Measurements from ENCODE around the gene PTPRU.

PTPRU gene

DNA sequence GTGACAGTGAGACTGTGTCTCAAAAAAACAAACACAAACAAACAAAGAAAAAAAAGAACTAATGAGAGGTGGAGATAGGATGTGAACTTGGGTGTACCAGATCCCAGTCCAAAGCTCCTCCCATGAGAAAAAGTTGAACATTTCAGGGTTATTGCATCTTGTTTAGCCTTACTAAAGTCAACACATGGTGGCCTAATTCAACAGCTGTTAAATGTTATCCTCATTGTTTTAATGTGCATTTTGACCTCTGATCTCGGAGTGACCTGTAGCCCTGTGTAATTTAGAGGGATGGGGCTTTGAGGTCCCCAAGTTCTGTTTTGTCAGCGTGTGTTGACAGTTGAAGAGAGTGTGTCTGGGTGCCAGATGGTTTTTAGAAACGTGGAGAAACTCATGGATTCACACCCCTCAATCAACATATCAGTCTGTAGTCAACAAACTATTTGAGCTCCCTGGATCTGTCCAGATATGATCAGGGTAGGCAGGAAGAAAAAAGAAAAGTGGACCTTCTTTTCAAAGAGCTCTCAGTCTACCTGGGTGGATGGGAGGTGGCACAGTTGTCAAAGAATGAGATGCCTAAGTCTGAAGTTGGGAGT, 34.7 kb downstream of the PTPRU start:
- no peak for DNase-seq

DNA sequence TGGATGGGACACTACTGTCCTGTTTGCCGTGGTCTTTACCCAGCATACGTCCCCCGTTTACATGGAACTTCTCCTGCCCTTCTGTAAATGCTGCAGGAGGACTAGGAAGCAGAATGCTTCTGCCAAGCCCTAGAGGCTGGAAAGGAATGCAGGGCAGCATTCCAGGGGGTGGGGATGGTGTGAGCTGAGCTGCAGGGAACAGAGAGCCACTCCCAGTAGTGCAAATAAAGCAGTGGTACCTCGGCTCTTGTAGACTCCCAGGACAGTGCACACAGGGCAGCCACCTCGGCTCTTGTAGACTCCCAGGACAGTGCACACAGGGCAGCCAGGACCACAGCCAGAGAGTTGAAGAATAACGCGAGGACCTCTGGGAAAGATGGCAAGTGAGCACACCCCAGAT, 35.4 kb downstream of the PTPRU start:
- no peak for DNase-seq

DNA sequence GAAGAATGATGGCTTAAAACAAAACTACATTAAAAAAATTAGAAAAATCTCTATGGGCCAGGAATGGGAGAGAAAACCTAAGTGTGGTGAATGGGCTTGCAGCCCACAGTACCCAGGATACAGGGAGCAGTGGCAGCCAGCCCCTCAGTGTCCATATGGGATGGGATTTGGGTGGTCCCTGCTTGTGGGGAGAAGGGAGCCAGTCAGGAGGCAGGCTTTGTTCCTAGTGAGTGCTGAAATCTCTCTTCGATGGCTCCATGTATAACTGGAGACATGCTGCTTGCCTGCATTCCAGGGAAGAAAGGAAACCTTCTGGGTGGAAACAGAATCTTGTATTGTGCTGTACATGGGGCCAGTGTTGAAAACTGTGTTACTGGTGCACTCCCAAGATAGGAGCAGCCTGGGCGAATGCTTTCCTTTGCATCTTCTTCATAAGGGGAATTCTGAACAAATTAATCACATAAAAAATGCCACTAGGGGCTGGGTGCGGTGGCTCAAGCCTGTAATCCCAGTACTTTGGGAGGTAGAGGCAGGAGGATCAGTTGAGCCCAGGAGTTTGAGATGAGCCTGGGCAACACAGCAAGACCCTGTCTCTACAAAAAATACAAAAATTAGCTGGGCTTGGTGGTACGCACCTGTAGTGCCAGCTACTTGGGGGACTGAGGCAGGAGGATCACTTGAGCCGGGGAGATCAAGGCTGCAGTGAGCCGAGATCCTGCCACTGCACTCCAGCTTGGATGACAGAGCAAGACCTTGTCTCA, 36.0 kb downstream of the PTPRU start:
- DNase-seq: no peak

DNA sequence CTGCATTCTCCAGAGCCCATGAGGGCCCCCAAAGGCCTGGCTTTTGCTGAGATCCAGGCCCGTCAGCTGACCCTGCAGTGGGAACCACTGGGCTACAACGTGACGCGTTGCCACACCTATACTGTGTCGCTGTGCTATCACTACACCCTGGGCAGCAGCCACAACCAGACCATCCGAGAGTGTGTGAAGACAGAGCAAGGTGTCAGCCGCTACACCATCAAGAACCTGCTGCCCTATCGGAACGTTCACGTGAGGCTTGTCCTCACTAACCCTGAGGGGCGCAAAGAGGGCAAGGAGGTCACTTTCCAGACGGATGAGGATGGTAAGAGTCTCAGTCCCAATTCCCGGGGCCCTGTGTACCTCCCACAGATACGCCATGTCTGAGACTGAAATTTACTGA, 39.1 kb downstream of the PTPRU start:
- no peak for DNase-seq

DNA sequence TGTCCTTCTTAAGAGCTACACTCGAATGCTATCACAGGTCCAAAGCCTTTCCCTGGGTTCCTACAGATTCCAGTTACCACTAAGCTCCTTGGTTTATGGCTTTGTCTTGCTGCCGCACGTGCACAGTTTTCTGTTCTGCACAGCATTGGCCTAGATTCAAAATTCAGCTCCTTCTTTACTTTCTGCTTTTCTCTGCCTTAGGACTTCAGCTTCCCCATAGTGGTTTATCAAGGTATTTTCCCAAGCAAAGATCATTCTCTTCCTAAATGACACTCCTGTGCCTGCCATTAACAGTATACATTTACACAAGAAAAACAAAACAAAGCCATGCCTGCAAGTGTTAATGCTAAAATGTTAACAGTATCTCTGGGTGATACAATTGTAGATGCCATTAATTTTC, 41.8 kb downstream of the PTPRU start:
- DNase-seq: no peak

DNA sequence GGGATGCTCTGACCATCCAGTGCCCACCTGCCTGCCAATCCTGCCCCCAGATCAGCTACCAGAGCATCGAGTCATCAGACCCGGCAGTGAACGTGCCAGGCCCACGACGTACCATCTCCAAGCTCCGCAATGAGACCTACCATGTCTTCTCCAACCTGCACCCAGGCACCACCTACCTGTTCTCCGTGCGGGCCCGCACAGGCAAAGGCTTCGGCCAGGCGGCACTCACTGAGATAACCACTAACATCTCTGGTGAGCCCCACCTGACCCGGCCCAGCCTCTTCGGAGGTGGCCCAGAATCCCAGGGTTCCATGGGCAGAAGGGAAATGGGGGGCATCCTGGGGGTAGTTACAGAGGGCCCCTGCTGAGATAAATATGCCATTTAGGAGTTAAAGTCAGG, 43.1 kb downstream of the PTPRU start:
- DNase-seq: no peak

DNA sequence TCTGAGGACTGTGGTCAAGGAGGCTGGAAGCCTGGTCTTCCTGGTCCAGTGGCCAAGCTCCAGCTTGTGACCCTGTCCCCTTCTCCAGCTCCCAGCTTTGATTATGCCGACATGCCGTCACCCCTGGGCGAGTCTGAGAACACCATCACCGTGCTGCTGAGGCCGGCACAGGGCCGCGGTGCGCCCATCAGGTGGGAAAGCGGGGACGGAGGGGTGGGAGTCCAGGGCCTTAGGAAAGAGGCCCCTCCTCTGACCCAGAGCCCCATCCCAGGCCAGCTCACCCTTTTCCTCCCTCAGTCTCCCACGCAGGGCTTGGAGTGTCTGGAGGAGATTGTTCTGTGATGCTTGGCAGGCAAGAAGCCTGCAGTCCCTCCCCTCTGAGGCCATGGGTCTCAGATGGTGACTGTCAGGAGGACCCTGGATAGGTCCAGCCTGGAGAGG, 43.6 kb downstream of the PTPRU start:
- DNase-seq: no peak

DNA sequence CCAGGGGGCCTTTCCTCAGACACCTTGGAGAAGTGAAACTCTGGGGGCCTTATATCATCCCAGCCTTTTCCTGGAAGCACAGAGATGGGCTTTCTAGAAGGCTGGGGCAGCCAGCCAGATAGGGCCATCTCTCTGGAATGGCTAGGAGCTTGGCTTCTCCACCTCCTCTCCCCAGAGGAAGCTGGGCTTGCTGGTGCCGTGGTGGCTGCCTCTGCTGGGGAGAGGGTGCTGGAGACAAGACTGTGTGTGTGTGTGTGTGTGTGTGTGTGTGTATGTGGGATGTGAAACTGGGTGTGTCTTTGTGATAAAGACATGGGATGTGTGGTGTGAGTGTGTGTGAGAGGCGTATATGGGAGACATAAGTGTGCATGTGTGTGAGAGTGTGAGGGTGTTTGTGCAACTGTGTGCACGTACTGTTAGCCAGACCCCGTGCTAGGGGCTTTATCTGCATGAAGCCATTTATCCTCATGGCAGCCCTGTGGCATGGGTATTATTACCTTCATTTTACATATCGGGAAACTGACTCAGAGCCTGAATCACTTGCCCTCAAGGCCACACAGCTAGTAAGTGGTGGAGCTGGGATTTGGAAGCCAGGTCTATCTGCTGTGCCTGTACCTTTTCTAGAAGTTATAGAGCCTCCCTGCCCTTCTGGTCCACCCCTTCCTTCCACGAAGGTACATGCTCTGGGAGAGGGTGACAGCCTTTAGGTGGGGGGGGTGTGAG, 44.2 kb downstream of the PTPRU start:
- DNase-seq: no peak

DNA sequence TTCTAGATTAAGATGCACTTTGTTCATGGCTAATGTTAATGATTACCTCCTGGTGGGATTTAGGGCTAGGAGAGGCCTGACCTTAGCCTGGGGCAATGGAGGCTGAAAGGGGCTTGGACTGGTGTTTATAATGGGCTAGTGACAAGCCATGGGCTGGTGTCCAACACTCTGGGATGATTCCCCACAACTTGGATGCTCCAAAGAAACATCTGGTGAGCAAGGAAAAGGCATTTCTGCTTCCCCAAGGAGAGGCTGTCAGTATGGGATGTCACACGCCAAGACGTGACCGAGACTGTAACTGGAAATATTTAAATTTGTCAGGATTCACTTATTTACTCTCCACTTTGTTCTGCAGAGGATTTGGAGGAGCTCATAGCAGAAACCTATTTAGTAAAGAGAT, 45.2 kb downstream of the PTPRU start:
- DNase-seq: no peak

DNA sequence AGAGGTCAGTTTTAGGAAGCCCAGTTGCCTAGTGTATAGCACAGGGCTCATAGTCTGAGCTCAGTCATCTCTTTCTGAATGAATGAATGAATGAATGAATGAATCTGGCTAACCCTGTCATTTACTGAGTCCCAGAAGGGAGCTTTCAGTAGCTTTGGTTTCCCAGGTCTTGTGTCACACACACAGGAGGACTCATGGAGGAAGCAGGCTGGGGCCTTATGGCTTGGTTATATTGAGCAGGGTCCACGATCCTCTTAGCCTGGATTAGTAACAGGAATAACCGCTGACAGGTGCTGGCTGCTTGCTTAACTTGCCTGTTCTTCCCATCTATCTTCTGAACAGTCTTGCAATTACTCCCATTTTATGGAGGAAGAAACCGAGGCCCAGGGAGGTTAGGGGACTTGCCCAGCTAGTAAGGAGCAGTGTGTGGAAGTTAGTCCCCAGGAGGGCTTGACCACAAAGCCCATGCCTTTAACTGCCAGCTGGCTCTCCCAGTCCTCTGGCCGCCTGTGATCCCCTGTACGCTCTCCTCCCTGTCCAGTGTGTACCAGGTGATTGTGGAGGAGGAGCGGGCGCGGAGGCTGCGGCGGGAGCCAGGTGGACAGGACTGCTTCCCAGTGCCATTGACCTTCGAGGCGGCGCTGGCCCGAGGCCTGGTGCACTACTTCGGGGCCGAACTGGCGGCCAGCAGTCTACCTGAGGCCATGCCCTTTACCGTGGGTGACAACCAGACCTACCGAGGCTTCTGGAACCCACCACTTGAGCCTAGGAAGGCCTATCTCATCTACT, 46.0 kb downstream of the PTPRU start:
- no peak for DNase-seq

DNA sequence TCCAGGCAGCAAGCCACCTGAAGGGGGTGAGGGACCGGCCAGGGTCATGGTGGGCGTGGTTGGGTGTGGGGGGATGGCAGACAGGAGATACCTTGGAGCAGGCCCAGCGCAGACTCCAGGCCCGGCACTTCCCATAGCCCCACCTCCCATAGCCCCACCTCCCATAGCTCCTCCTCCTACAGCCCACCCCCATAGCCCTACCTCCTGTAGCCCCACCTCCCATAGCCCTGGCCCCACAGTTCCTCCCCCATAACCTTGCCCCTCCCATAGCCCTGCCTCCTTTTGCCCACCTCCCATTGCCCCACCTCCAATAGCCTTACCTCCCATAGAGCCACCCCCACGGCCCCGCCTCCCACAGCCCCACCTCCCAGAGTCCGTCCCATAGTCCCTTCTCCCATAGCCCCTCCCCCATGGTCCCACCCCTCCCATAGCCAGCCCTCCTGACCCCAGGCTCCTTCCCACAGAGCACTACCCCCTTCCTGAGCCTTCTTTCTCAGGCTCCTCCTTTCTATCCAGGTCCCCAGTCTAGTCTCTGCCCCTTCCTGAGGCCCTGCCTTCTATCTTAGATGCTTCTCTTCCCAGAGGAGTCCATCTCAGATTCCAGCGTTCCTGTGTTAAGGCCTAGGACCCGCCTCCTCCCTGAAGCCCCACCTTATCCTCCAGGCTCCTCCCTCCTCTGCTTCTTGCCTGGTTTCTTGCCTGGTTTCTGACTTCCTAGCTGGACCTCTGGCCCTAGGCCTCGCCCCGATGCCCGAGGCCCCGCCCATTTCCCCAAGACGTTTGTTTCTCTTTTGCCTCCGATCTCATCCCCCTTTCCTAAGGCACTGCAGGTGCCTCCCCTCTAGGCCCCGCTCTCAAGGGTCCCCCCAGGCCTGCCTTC, 46.8 kb downstream of the PTPRU start:
- DNase-seq: no peak

DNA sequence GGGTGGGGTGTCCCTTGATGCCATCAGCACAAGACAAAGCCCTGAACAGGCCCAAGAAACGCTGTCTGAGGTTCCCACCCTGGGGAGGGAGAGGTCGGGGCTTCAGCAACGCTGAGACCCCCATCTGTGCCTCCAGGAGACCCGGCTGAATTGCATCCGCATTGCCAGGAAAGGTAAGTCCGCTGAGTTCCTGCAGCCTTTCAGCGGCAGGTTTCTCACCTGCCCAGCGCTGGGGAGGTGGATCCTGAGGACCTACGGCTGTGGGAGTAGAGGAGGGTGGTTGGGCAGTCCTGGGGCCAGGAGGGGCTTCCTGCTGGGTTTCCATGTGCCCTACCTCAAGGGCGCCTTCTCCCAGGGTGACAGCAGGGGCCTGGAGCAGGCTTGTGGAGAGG, 47.5 kb downstream of the PTPRU start:
- no peak for DNase-seq

DNA sequence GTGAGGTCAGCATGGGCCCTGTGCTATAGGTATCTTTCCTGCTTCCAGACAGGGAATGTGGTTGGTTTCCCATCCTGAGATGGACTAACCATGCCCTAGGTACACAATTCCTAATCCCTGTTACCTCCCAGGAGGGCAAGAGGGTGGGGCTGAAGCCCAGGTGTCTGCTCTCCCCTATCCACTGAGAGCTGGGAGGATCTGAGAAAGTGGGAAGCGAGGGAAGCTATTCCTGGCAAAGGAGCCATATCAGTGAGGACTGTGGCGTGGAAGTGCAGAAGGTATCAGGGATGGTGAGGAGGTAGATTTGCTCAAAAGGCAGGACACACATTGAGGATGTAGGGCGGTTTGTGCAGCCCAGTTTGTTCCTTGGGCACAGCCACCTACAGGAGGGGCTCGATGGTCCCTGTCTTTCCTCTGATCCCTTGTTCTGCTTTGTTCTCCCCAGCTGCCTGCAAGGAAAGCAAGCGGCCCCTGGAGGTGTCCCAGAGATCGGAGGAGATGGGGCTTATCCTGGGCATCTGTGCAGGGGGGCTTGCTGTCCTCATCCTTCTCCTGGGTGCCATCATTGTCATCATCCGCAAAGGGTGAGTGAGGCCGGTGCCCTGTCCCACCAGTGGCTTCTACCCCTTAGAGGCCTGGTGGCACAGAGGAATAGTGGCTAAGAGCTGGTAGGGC, 48.1 kb downstream of the PTPRU start:
- DNase-seq: no peak

DNA sequence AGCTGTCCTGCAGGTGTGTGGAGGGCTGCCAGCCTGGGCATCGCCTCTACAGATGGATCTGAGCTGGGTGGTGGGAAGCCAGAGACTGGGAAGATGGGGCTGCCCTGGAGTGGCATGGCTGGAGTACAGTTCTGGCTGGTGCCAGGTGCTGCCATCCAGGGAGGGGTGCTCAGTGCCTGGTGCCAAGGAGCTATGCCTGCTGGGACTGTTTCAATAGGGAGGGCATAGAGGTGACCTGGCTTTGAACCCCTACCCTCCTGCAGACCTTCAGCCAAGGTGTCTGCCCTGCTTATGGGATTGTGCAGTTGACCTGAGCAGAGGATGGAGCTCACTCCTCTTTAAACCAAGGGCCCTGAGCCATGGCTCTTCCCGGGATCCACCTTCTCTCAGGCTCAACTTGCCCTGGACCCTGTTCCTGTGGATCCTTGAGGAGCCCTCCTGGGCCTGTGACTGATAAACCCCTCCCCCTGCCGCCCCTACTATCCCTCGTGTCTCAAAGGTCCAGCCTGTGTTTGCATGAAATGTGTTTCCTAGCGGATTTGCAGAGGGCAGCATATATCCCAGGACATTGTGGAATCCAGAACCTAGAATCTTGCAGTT, 48.7 kb downstream of the PTPRU start:
- DNase-seq: no peak

DNA sequence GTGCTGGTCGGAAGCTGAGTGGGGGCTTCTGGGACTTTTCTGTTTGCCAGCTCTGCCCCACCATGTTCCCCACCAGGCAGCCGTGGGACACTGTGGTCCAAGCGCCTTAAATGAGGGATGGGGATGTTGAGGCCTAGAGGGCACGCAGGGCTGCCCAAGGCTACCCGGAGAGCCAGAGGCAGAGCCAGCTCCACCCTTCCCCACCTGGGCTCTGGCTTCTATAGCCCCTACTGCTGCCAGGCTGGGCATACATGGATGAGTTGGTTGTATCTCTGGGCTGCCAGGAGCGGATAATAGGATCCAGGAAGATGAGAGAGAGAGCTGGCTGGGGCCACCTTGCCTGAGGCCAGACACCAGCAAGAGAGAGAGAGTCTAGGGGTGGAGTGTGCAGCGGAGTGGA, 49.4 kb downstream of the PTPRU start:
- DNase-seq: no peak

DNA sequence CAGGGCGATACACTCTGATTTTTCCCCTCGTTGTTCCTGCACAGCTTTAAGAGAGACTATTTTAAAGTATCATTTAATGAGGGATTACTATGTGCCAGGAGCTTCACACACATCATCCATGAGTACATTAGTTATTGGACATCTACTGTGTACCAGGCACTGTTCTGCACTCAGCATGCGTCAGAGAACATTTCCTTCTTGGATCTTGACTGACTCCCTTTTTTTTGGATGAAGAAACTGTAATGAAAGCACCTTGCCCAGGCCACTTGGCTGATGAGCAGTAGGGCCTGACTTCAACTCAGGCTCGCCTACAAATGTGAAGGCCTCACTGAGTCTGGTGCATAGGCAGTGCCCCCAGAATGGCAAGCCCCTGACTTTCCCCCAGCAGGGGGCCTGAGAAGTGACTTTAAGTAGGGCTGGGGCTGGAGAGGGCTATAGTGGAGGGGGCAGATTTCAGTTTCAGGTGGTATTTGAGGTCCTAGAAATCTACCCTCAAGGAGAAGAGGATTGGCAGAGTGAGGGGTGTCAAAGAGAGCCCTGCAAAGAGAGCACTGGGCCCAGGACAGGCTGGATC, 50.0 kb downstream of the PTPRU start:
- DNase-seq: no peak

DNA sequence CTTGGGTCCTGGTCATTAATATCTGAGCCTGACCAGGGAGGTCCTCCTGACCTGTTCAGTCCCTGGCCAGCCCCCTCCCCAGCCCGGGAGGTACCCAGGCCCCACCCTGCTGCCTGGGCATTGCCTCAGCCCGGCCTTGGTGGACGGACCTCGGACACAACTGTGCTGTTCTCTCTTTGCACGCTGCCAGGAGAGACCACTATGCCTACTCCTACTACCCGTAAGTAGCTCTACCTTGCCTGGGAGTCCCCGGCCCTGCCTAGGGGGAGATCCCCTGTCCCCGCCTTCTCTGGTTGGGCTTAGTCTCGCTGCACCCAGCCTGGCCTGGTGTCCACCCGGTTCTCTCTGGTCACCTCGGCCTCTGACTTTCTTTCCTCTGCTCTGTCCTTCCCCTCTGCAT, 53.2 kb downstream of the PTPRU start:
- DNase-seq: no peak

DNA sequence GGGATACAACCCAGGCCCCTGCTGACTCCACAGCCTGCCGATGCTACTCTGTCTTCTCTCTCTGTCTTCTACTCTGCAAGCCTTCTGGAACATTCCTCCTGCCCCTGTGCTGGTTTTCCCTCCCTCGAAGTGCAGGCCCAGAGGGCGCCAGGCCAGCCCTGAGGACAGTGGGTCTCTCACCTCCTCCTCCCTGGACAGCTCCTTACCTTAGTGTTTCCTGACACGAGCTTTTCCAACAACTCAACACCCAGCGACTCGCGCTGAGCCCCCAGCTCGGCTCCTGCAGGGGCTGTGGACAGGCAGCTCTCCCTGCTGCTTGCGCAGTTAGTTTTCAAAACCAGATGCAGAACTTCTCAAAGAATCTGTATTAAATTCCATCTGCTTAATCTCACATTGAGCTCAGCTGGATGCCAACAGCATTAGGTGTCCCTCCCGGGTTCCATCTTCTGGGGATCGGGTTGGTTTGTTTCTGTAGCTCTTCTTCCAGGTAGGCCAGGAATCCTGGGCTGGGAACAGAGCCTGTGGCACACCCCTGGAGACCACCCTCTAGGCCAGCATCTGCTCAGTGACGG, 54.2 kb downstream of the PTPRU start:
- DNase-seq: no peak

DNA sequence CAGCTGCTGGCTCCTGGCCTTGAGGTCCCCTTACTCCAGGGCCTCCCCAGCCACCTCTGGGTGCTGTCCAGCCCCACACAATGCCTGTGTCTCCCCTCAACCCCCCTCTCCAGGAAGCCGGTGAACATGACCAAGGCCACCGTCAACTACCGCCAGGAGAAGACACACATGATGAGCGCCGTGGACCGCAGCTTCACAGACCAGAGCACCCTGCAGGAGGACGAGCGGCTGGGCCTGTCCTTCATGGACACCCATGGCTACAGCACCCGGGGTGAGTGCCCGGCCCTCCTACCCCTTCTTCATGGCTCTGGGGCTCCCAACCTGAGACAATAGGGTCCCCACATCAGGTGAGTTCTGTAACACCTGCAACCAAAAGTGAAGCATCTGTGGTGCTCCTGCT, 55.4 kb downstream of the PTPRU start:
- no peak for DNase-seq

DNA sequence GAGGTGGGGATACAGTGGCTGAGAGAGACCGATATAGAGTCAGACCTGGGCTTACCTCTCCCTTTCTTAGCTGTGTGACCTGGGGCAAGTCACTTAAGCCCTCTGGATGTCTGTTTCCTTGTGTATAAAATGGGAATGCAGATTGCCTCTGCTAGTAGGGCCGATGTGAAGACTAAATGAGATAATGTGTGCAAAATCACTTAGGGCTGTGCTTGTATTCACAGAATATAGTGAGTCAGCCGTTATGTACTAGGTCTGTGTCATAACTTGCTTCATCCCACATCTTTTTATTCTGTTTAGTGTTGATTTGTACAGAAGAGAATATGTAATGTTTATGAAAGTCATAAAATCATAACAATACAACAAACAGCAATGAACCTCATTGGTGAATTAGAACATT, 56.0 kb downstream of the PTPRU start:
- no peak for DNase-seq

DNA sequence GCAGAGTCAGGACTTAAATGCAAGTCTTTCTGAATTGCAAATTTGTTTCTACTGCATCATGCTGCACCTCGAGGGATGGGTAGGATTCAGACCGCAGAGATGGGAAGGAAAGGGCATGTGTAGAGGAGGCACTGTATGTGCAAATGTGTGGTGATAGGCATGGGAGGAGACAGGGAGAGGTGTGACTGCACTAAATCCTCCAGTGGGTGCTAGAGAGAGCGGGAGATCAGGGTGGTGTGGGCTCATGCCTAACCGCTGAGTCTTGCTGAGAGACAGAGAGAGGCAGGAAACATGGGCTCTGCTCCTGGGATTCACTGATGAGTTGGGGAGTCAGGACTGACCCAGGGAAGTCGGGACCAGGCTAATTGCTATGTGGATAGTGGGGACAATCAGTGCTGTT, 61.1 kb downstream of the PTPRU start:
- no peak for DNase-seq

All from NCI-H187 (cell line).